HEK293 (cell line): ENCODE measurements around the gene EML4.

ENCODE experiments used
- CTCF ChIA-PET: fragments of 350-600 bp; formaldehyde crosslinking; extraction: SDS; loops from one replicate; lab custom pipeline; 2021; ENCODE audit warnings: antibody characterized with exemption; lab: Yijun Ruan, JAX
- POLR2A ChIA-PET: fragments of 300-600 bp; formaldehyde crosslinking; extraction: SDS; loops from one replicate; lab custom pipeline; 2020; ENCODE audit warnings: antibody characterized with exemption, inconsistent platforms; lab: Yijun Ruan, JAX
- H3K27ac ChIP-seq: fragments of 200-500 bp; sonication (Bioruptor generic); 2 replicates; pipeline ENCODE4 v1.5.1; 2014; ENCODE audit warnings: low read depth, low read length, control low read depth, inconsistent platforms; ENCODE audit errors: extremely low read depth
- H3K36me3 ChIP-seq, 2 experiments: fragments of 200-500 bp in 1 of 2; sonication (Bioruptor generic) in 1 of 2; 1 replicate in 1 of 2; 2 replicates in 1 of 2; pipeline ENCODE4 v1.5.1; 2014 to 2017; ENCODE audit warnings: inconsistent platforms in 2 of 2, low read length in 2 of 2; ENCODE audit not compliant: control insufficient read depth in 2 of 2, insufficient read depth in 1 of 2
- H3K4me1 ChIP-seq: fragments of 200-500 bp; sonication (Bioruptor generic); 2 replicates; pipeline ENCODE4 v1.5.1; 2014; ENCODE audit warnings: mild to moderate bottlenecking, low read length, inconsistent platforms; ENCODE audit not compliant: control insufficient read depth, insufficient read depth
- H3K4me3 ChIP-seq: 2 replicates; pipeline ENCODE4 v1.5.1; 2011; ENCODE audit warnings: low read depth, mild to moderate bottlenecking, control low read depth, low read length, moderate library complexity
- H3K9me3 ChIP-seq: fragments of 200-500 bp; sonication (Bioruptor generic); 2 replicates; pipeline ENCODE4 v1.5.1; 2014; ENCODE audit warnings: low read depth, low read length, inconsistent platforms; ENCODE audit not compliant: control insufficient read depth, insufficient read depth
- GLI2 ChIP-seq: fragments of 450-650 bp; formaldehyde crosslinking; IDR thresholded peaks from 2 replicates; pipeline ENCODE4; 2017; ENCODE audit warnings: missing biosample characterization, missing genetic modification characterization, low read depth, borderline replicate concordance
- GLI4 ChIP-seq: fragments of 450-650 bp; formaldehyde crosslinking; IDR thresholded peaks from 2 replicates; pipeline ENCODE4 v1.5.1; 2016; ENCODE audit warnings: missing biosample characterization, missing genetic modification characterization
- GLIS2 ChIP-seq: fragments of 450-650 bp; formaldehyde crosslinking; IDR thresholded peaks from 2 replicates; pipeline ENCODE4 v1.5.1; 2016; ENCODE audit warnings: missing biosample characterization, missing genetic modification characterization
- HOXD13 ChIP-seq: sonication (generic); formaldehyde crosslinking; IDR thresholded peaks from 2 replicates; pipeline ENCODE4 v1.8.0; 2022; ENCODE audit warnings: missing genetic modification reagents, borderline replicate concordance
- OSR2 ChIP-seq: fragments of 450-650 bp; formaldehyde crosslinking; IDR thresholded peaks from 2 replicates; pipeline ENCODE4 v1.5.1; 2016; ENCODE audit warnings: missing biosample characterization, missing genetic modification characterization
- PATZ1 ChIP-seq: fragments of 450-650 bp; formaldehyde crosslinking; IDR thresholded peaks from 2 replicates; pipeline ENCODE4 v1.5.1; 2016; ENCODE audit warnings: missing biosample characterization, missing genetic modification characterization
- PRDM10 ChIP-seq: fragments of 450-650 bp; formaldehyde crosslinking; IDR thresholded peaks from 2 replicates; pipeline ENCODE4 v1.5.1; 2016; ENCODE audit warnings: missing biosample characterization, missing genetic modification characterization
- PRDM4 ChIP-seq: fragments of 450-650 bp; formaldehyde crosslinking; IDR thresholded peaks from 2 replicates; pipeline ENCODE4 v1.5.1; 2017; ENCODE audit warnings: missing biosample characterization, missing genetic modification characterization
- REPIN1 ChIP-seq: fragments of 450-650 bp; formaldehyde crosslinking; IDR thresholded peaks from 2 replicates; pipeline ENCODE4 v1.5.1; 2017; ENCODE audit warnings: missing biosample characterization, missing genetic modification characterization, low read depth
- YY1 ChIP-seq: fragments of 450-650 bp; formaldehyde crosslinking; IDR thresholded peaks from 2 replicates; pipeline ENCODE4 v1.5.1; 2018; ENCODE audit warnings: missing biosample characterization, missing genetic modification characterization
- ZBTB1 ChIP-seq: fragments of 450-650 bp; formaldehyde crosslinking; IDR thresholded peaks from 2 replicates; pipeline ENCODE4 v1.5.1; 2016; ENCODE audit warnings: missing biosample characterization, missing genetic modification characterization
- ZBTB7A ChIP-seq: fragments of 450-650 bp; formaldehyde crosslinking; IDR thresholded peaks from 2 replicates; pipeline ENCODE4 v1.5.1; 2016; ENCODE audit warnings: low read depth, missing biosample characterization, missing genetic modification characterization
- ZFHX2 ChIP-seq: fragments of 450-650 bp; formaldehyde crosslinking; conservative IDR thresholded peaks from 2 replicates; pipeline ENCODE4 v1.5.1; 2016; ENCODE audit warnings: missing biosample characterization, missing genetic modification characterization
- ZNF140 ChIP-seq: fragments of 450-650 bp; formaldehyde crosslinking; IDR thresholded peaks from 2 replicates; pipeline ENCODE4 v1.5.1; 2016; ENCODE audit warnings: missing biosample characterization, missing genetic modification characterization
- ZNF16 ChIP-seq: fragments of 450-650 bp; formaldehyde crosslinking; IDR thresholded peaks from 2 replicates; pipeline ENCODE4 v1.5.1; 2016; ENCODE audit warnings: low read depth, missing biosample characterization, missing genetic modification characterization
- ZNF18 ChIP-seq: fragments of 450-650 bp; formaldehyde crosslinking; IDR thresholded peaks from 2 replicates; pipeline ENCODE4 v1.5.1; 2016; ENCODE audit warnings: missing biosample characterization, missing genetic modification characterization
- ZNF221 ChIP-seq: fragments of 450-650 bp; formaldehyde crosslinking; IDR thresholded peaks from 2 replicates; pipeline ENCODE4 v1.5.1; 2017; ENCODE audit warnings: missing biosample characterization, missing genetic modification characterization, borderline replicate concordance
- ZNF311 ChIP-seq: fragments of 450-650 bp; formaldehyde crosslinking; IDR thresholded peaks from 2 replicates; pipeline ENCODE4 v1.5.1; 2017; ENCODE audit warnings: missing biosample characterization, missing genetic modification characterization, borderline replicate concordance
- ZNF433 ChIP-seq: fragments of 450-650 bp; formaldehyde crosslinking; IDR thresholded peaks from 2 replicates; pipeline ENCODE4 v1.5.1; 2016; ENCODE audit warnings: missing biosample characterization, missing genetic modification characterization, low read depth
- ZNF488 ChIP-seq: fragments of 450-650 bp; formaldehyde crosslinking; IDR thresholded peaks from 2 replicates; pipeline ENCODE4 v1.5.1; 2016; ENCODE audit warnings: missing biosample characterization, missing genetic modification characterization
- ZNF621 ChIP-seq: fragments of 450-650 bp; formaldehyde crosslinking; IDR thresholded peaks from 2 replicates; pipeline ENCODE4 v1.5.1; 2017; ENCODE audit warnings: missing biosample characterization, missing genetic modification characterization
- ZNF707 ChIP-seq: fragments of 450-650 bp; formaldehyde crosslinking; IDR thresholded peaks from 2 replicates; pipeline ENCODE4 v1.5.1; 2016; ENCODE audit warnings: missing biosample characterization, missing genetic modification characterization

Gene EML4

GRCh38 chr2:42180300-42180699 lies 11.1 kb downstream of the EML4 start:
- no peak overlapping the region for H3K27ac ChIP-seq
- no peaks in the 10 kb centered on the region; a peak in 1 of 3 replicates for H3K36me3 ChIP-seq
- no peak overlapping the region for H3K4me3 ChIP-seq
- POLR2A ChIA-PET = no interaction called here
- TF ChIP-seq ZNF488 (tag by site-specific recombination) (no peak), ZNF707 (tag by site-specific recombination) (no peak), ZNF621 (no peak), ZNF433 (tag by site-specific recombination) (no peak), YY1 (no peak), ZBTB7A (tag by site-specific recombination) (no peak), ZNF16 (tag by site-specific recombination) (no peak), REPIN1 (no peak)
- TF ChIP-seq, all 188 proteins: peak for 0
- Histone ChIP-seq H3K4me1 (peaks cover 22% of the 10 kb centered on the region), H3K9me3 (no peaks in the 10 kb centered on the region)
- CTCF ChIA-PET = no interaction called here

- ChIA-PET CTCF (interaction anchor here (0.6 to 0.8 kb wide), 3 partner anchors 10 to 139 kb away, joined by 3 to 4 read pairs (median 3); no protein-coding TSS in a partner anchor), POLR2A (no interaction called here)
- no peaks in the 10 kb centered on the region for H3K9me3 ChIP-seq
- no peak overlapping the region for H3K27ac ChIP-seq
- H3K4me3 ChIP-seq = no peak overlapping the region
- peaks cover 34% of the 10 kb centered on the region for H3K4me1 ChIP-seq
- no peak for TF ChIP-seq ZNF140
- no peak for TF ChIP-seq HOXD13 (CRISPR knock-in tag)
- TF ChIP-seq ZNF311 = no peak
- no peak for TF ChIP-seq ZNF18 (tag by site-specific recombination)
- TF ChIP-seq PATZ1 (tag by site-specific recombination) = no peak
- no peak for TF ChIP-seq GLI4 (tag by site-specific recombination)
- no peak for TF ChIP-seq ZNF221 (tag by site-specific recombination)
- H3K36me3 ChIP-seq = no peaks in the 10 kb centered on the region; a peak in 1 of 3 replicates
Measured at GRCh38 chr2:42182654-42183308, 13.6 kb downstream of the EML4 start.

GRCh38 chr2:42183775-42184174 lies 14.6 kb downstream of the EML4 start:
- ChIA-PET CTCF (interaction anchor here (1.2 kb wide), 1 partner anchor 13 kb away, joined by 5 read pairs; no protein-coding TSS in a partner anchor), POLR2A (no interaction called here)
- H3K4me3 ChIP-seq = no peak overlapping the region
- no peaks in the 10 kb centered on the region; a peak in 1 of 3 replicates for H3K36me3 ChIP-seq
- H3K4me1 ChIP-seq = peaks cover 34% of the 10 kb centered on the region
- H3K9me3 ChIP-seq = no peaks in the 10 kb centered on the region
- H3K27ac ChIP-seq = no peak overlapping the region
- TF ChIP-seq GLIS2 (no peak), OSR2 (peak; percentile 17; the same call in 1 of the 2 replicates), PRDM4 (peak; percentile 91), PRDM10 (tag by site-specific recombination) (peak; percentile 58), GLI2 (tag by site-specific recombination) (no peak), ZBTB1 (tag by site-specific recombination) (no peak), ZFHX2 (tag by site-specific recombination) (peak; percentile 83)
